ENCODE data around the gene USP34.

GRCh38 chr2:61470965-61471904, at the start of gene USP34:
- TF ChIP-seq MAX (IDR thresholded peaks at IDR 0.05) = no peak
- TF ChIP-seq, protein P1, sequence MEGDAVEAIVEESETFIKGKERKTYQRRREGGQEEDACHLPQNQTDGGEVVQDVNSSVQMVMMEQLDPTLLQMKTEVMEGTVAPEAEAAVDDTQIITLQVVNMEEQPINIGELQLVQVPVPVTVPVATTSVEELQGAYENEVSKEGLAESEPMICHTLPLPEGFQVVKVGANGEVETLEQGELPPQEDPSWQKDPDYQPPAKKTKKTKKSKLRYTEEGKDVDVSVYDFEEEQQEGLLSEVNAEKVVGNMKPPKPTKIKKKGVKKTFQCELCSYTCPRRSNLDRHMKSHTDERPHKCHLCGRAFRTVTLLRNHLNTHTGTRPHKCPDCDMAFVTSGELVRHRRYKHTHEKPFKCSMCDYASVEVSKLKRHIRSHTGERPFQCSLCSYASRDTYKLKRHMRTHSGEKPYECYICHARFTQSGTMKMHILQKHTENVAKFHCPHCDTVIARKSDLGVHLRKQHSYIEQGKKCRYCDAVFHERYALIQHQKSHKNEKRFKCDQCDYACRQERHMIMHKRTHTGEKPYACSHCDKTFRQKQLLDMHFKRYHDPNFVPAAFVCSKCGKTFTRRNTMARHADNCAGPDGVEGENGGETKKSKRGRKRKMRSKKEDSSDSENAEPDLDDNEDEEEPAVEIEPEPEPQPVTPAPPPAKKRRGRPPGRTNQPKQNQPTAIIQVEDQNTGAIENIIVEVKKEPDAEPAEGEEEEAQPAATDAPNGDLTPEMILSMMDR (IDR thresholded peaks at IDR 0.05; ENCODE audit: low read depth, low read length, missing input control) = no peak

Data from liver (tissue), 2 donors.